Measurements from ENCODE around the gene SETD3. TPM values are rescaled to one million over a fixed set of nuclear protein-coding genes. Genes with fewer than 3 reads are reported as not detected.

Gene SETD3
- total and polyA plus RNA-seq, 2 experiments from 2014 or later: 43.3 to 54.6 TPM

- WGBS, 2 experiments (ENCODE audit: low coverage in 1 of 2, low lambda C conversion rate in 2 of 2, missing lambda C conversion rate in 2 of 2): 91 to 95% methylated on average over 11 of the region's 11 CpGs
Measured at GRCh38 chr14:99441157-99441870, 39.3 kb downstream of the SETD3 start.

GRCh38 chr14:99440278-99440677 is 40.4 kb downstream of the SETD3 start:
- H3K9ac ChIP-seq: no peak overlapping the region
- TF ChIP-seq EZH2phosphoT487 (IDR thresholded peaks at IDR 0.05; ENCODE audit: insufficient read depth, low read depth) (no peak), EZH2 (IDR thresholded peaks at IDR 0.05; ENCODE audit: insufficient read depth, poor library complexity, severe bottlenecking) (no peak)
- H3K4me2 ChIP-seq (ENCODE audit: unreplicated experiment): no peak overlapping the region
- 0 out of 2 replicates have a peak, but pooled peaks cover 9% of the 10 kb centered on the region for H3K79me2 ChIP-seq (ENCODE audit: insufficient read depth)
- H3K36me3 ChIP-seq (ENCODE audit: low read depth): no peaks in the 10 kb centered on the region
- H3K4me1 ChIP-seq (ENCODE audit: insufficient read depth): no peaks in the 10 kb centered on the region
- in situ Hi-C loops (cut with MboI): no loop called here
- H3K27me3 ChIP-seq (replicated peaks; ENCODE audit: insufficient read depth): no peaks in the 10 kb centered on the region
- no peak overlapping the region for H3K27ac ChIP-seq
- H4K20me1 ChIP-seq (ENCODE audit: insufficient read depth): no peaks in the 10 kb centered on the region
- H3K4me3 ChIP-seq: no peak overlapping the region
- DNase-seq: no peak
- no peaks in the 10 kb centered on the region for H3K9me2 ChIP-seq (ENCODE audit: insufficient read depth)
- no peaks in the 10 kb centered on the region for H3F3A ChIP-seq (ENCODE audit: insufficient read depth)
- H3K9me3 ChIP-seq (ENCODE audit: low read depth): no peaks in the 10 kb centered on the region
- no peak overlapping the region for H2AFZ ChIP-seq
- WGBS, 2 experiments (ENCODE audit: low coverage in 1 of 2, low lambda C conversion rate in 2 of 2, missing lambda C conversion rate in 2 of 2): 98 to 99% methylated on average over 14 of the region's 14 CpGs

More at GRCh38 chr14:99441157-99441870, 39.3 kb downstream of the SETD3 start:
- Histone ChIP-seq H3K79me2 (ENCODE audit: insufficient read depth) (0 out of 2 replicates have a peak, but pooled peaks cover 4% of the 10 kb centered on the region), H3K4me3 (no peak overlapping the region), H3K4me2 (ENCODE audit: unreplicated experiment) (no peak overlapping the region), H3K27ac (no peak overlapping the region), H3K27me3 (replicated peaks; ENCODE audit: insufficient read depth) (no peaks in the 10 kb centered on the region), H3K36me3 (ENCODE audit: low read depth) (no peaks in the 10 kb centered on the region), H3K9me2 (ENCODE audit: insufficient read depth) (no peaks in the 10 kb centered on the region), H3K9ac (no peak overlapping the region), H2AFZ (no peak overlapping the region), H3K9me3 (ENCODE audit: low read depth) (no peaks in the 10 kb centered on the region), H3K4me1 (ENCODE audit: insufficient read depth) (no peaks in the 10 kb centered on the region), H4K20me1 (ENCODE audit: insufficient read depth) (no peaks in the 10 kb centered on the region), H3F3A (ENCODE audit: insufficient read depth) (no peaks in the 10 kb centered on the region)
- TF ChIP-seq EZH2 (IDR thresholded peaks at IDR 0.05; ENCODE audit: insufficient read depth, poor library complexity, severe bottlenecking): no peak
- no peak for TF ChIP-seq EZH2phosphoT487 (IDR thresholded peaks at IDR 0.05; ENCODE audit: insufficient read depth, low read depth)
- in situ Hi-C loops (cut with MboI): no loop called here
- DNase-seq: no peak

- Histone ChIP-seq H2AFZ (no peak overlapping the region), H3K9me3 (ENCODE audit: low read depth) (no peaks in the 10 kb centered on the region), H3K79me2 (ENCODE audit: insufficient read depth) (0 out of 2 replicates have a peak, but pooled peaks cover 6% of the 10 kb centered on the region), H3K9ac (no peak overlapping the region), H3K36me3 (ENCODE audit: low read depth) (no peaks in the 10 kb centered on the region; the same call in 1 of the 2 replicates), H3K4me3 (no peak overlapping the region), H3K4me2 (ENCODE audit: unreplicated experiment) (no peak overlapping the region), H3K4me1 (ENCODE audit: insufficient read depth) (no peaks in the 10 kb centered on the region), H3K27ac (no peak overlapping the region), H3F3A (ENCODE audit: insufficient read depth) (no peaks in the 10 kb centered on the region), H3K9me2 (ENCODE audit: insufficient read depth) (no peaks in the 10 kb centered on the region), H3K27me3 (replicated peaks; ENCODE audit: insufficient read depth) (no peaks in the 10 kb centered on the region), H4K20me1 (ENCODE audit: insufficient read depth) (no peaks in the 10 kb centered on the region)
- TF ChIP-seq EZH2 (IDR thresholded peaks at IDR 0.05; ENCODE audit: insufficient read depth, poor library complexity, severe bottlenecking) (no peak), EZH2phosphoT487 (IDR thresholded peaks at IDR 0.05; ENCODE audit: insufficient read depth, low read depth) (no peak)
- 96 to 99% methylated on average over 3 of the region's 3 CpGs for WGBS, 2 experiments (ENCODE audit: low coverage in 1 of 2, low lambda C conversion rate in 2 of 2, missing lambda C conversion rate in 2 of 2)
- in situ Hi-C loops (cut with MboI): no loop called here
- DNase-seq: no peak
Measured at GRCh38 chr14:99437706-99438105, 43.0 kb downstream of the SETD3 start.

- Histone ChIP-seq H3K79me2 (ENCODE audit: insufficient read depth) (0 out of 2 replicates have a peak, but pooled peaks cover 14% of the 10 kb centered on the region), H3K4me2 (ENCODE audit: unreplicated experiment) (no peak overlapping the region), H3K9me3 (ENCODE audit: low read depth) (no peaks in the 10 kb centered on the region), H4K20me1 (ENCODE audit: insufficient read depth) (no peaks in the 10 kb centered on the region), H3K27me3 (replicated peaks; ENCODE audit: insufficient read depth) (no peaks in the 10 kb centered on the region), H2AFZ (no peak overlapping the region), H3K9me2 (ENCODE audit: insufficient read depth) (no peaks in the 10 kb centered on the region), H3K4me3 (no peak overlapping the region), H3F3A (ENCODE audit: insufficient read depth) (no peaks in the 10 kb centered on the region), H3K36me3 (ENCODE audit: low read depth) (no peaks in the 10 kb centered on the region; the same call in 1 of the 2 replicates), H3K27ac (no peak overlapping the region), H3K9ac (no peak overlapping the region), H3K4me1 (ENCODE audit: insufficient read depth) (no peaks in the 10 kb centered on the region)
- TF ChIP-seq EZH2phosphoT487 (IDR thresholded peaks at IDR 0.05; ENCODE audit: insufficient read depth, low read depth): no peak
- no peak for TF ChIP-seq EZH2 (IDR thresholded peaks at IDR 0.05; ENCODE audit: insufficient read depth, poor library complexity, severe bottlenecking)
- DNase-seq: peak; percentile 14
- in situ Hi-C loops (cut with MboI): no loop called here
- 93 to 94% methylated on average over 14 of the region's 14 CpGs for WGBS, 2 experiments (ENCODE audit: low coverage in 1 of 2, low lambda C conversion rate in 2 of 2, missing lambda C conversion rate in 2 of 2)
Measured at GRCh38 chr14:99436247-99437180, 44.1 kb downstream of the SETD3 start.

Measured in GM23248 (cell line).